NCI-H2227 (cell line): ENCODE results near the gene DVL2.

Experiments
- DNase-seq: peaks from one replicate; lab custom pipeline; 2025; ENCODE audit not compliant: unreplicated experiment; lab: John Stamatoyannopoulos, UW

The DVL2 gene

GRCh38 chr17:7176107-7176840 is 58.0 kb downstream of the DVL2 start:
- no peak for DNase-seq
